H1 (cell line): Measurements from ENCODE around the gene C3. TPM values are rescaled to one million over a fixed set of nuclear protein-coding genes. Genes with fewer than 3 reads are reported as not detected.

Experiments
- SAP30 ChIP-seq: fragments of 300-600 bp; sonication (generic); IDR thresholded peaks from 2 replicates; pipeline ENCODE4 v1.7.1; 2012; ENCODE audit warnings: low read length, moderate library complexity, mild to moderate bottlenecking, inconsistent platforms; ENCODE audit not compliant: insufficient read depth, insufficient replicate concordance
- polyA plus RNA-seq, 7 experiments: library from polyadenylated mRNA; depleted of rRNA in 3 of 7; stranded (reverse) in 5 of 7; unstranded in 2 of 7; fragments of >200 nt in 5 of 7; fragments of 200-250 nt in 2 of 7; gene quantifications; 1 replicate in 5 of 7; 2 replicates in 1 of 7; 4 replicates in 1 of 7; pipeline versions ENCODE4 v1.2.1 to v1.2.3, GENCODE V29; 2011 to 2013; ENCODE audit warnings: missing spikeins in 2 of 7, mixed read lengths in 2 of 7
- total RNA-seq: library from RNA; stranded (reverse); fragmentation: NEBNext Ultra II Directional; extraction: Animal tissue kit (Norgen Biotek cat#: 25700); gene quantifications from 2 replicates; pipeline ENCODE4 v1.2.1, GENCODE V29; 2021

The C3 gene
- total and polyA plus RNA-seq, 2 of the 8 experiments (the other 6 are each of a cell fraction or from before 2014, with no cell fraction given), result 6.4 to 12.8 TPM

GRCh38 chr19:6736917-6737283 lies 16.4 kb upstream of the C3 start (continued):
- TF ChIP-seq SAP30, result peak; percentile 91
